K562 (cell line): ENCODE results near the gene CSKMT. TPM values are rescaled to one million over a fixed set of nuclear protein-coding genes. Genes with fewer than 3 reads are reported as not detected.

Experiments used
- HNRNPLL ChIP-seq: fragments of 200-400 bp; formaldehyde crosslinking; IDR thresholded peaks from 2 replicates; pipeline ENCODE4 v1.6.1; 2017; ENCODE audit warnings: low read length, low read depth, mild to moderate bottlenecking; ENCODE audit not compliant: poor library complexity, severe bottlenecking
- KAT8 ChIP-seq: fragments of 450-650 bp; IDR thresholded peaks from 2 replicates; pipeline ENCODE4 v1.6.1; 2016; ENCODE audit warnings: low read depth, mild to moderate bottlenecking
- LARP7 ChIP-seq: fragments of 450-650 bp; IDR thresholded peaks from 2 replicates; pipeline ENCODE4 v1.6.1; 2016
- NCOA6 ChIP-seq: fragments of 450-650 bp; IDR thresholded peaks from 2 replicates; pipeline ENCODE4 v1.6.1; 2017; ENCODE audit warnings: mild to moderate bottlenecking
- NFE2 ChIP-seq: IDR thresholded peaks from 2 replicates; pipeline ENCODE4 v1.6.1; 2014; ENCODE audit warnings: antibody characterized with exemption, low read depth
- NR2C2 ChIP-seq, 2 experiments: fragments of 200-800 bp in 1 of 2; sonication (Bioruptor generic) in 1 of 2; sonication (generic) in 1 of 2; formaldehyde crosslinking in 1 of 2; IDR thresholded peaks; 2 replicates each; pipeline versions ENCODE4 v1.6.1 to v1.8.0; 2016 to 2022; ENCODE audit warnings: mild to moderate bottlenecking in 1 of 2, missing compliant biosample characterization in 1 of 2, missing genetic modification characterization in 1 of 2, missing genetic modification reagents in 1 of 2
- NR4A1 ChIP-seq, 2 experiments: fragments of 250-450 bp in 1 of 2; fragments of 450-650 bp in 1 of 2; sonication (Bioruptor Pico) in 1 of 2; IDR thresholded peaks; 2 replicates each; pipeline versions ENCODE4 v1.4.0 to v1.6.1; 2016 to 2020; ENCODE audit warnings: mild to moderate bottlenecking in 2 of 2, missing compliant biosample characterization in 1 of 2, missing genetic modification characterization in 1 of 2, moderate library complexity in 1 of 2
- PHF21A ChIP-seq: fragments of 450-650 bp; IDR thresholded peaks from 2 replicates; pipeline ENCODE4 v1.6.1; 2017; ENCODE audit warnings: low read depth, borderline replicate concordance
- SUPT5H ChIP-seq: fragments of 450-650 bp; IDR thresholded peaks from 2 replicates; pipeline ENCODE4 v1.6.1; 2016
- ZBTB7A ChIP-seq: IDR thresholded peaks from 2 replicates; pipeline ENCODE4 v1.6.1; 2011; ENCODE audit warnings: low read depth, mild to moderate bottlenecking, low read length, moderate library complexity, borderline replicate concordance; ENCODE audit not compliant: control insufficient read depth
- ZC3H8 ChIP-seq: fragments of 450-650 bp; IDR thresholded peaks from 2 replicates; pipeline ENCODE4 v1.6.1; 2017
- ZKSCAN8 ChIP-seq: fragments of 200-800 bp; sonication (Bioruptor generic); IDR thresholded peaks from 2 replicates; pipeline ENCODE4 v1.6.1; 2016; ENCODE audit warnings: missing genetic modification characterization, missing compliant biosample characterization
- ZNF311 ChIP-seq: fragments of 250-450 bp; sonication (Bioruptor Pico); IDR thresholded peaks from 2 replicates; pipeline ENCODE4 v1.4.0; 2020; ENCODE audit warnings: mild to moderate bottlenecking, moderate library complexity
- ZNF785 ChIP-seq: fragments of 250-450 bp; sonication (Bioruptor Pico); IDR thresholded peaks from 2 replicates; pipeline ENCODE4 v1.4.0; 2020; ENCODE audit warnings: mild to moderate bottlenecking
- polyA plus RNA-seq, 8 experiments: library from polyadenylated mRNA; depleted of rRNA in 4 of 8; stranded (reverse) in 5 of 8; unstranded in 3 of 8; fragments of >200 nt; fragmentation: Nextera tagmentation in 2 of 8; fragmentation: Illumina TruSeq in 1 of 8; extraction: Ambion mirVana in 2 of 8; extraction: Trizol in 1 of 8; gene quantifications; 2 replicates each; pipeline versions ENCODE4 v1.2.1 to v1.2.3, GENCODE V29; 2011 to 2014; ENCODE audit warnings: inconsistent platforms in 1 of 8, missing spikeins in 1 of 8
- total RNA-seq, 7 experiments: library from RNA; depleted of rRNA in 6 of 7; stranded (reverse); fragments of >200 nt in 6 of 7; fragmentation: Illumina TruSeq in 2 of 7; extraction: Trizol in 2 of 7; gene quantifications; 2 replicates each; pipeline versions ENCODE4 v1.2.1 to v1.2.3, GENCODE V29; 2011 to 2021; ENCODE audit warnings: low replicate concordance in 1 of 7
- TF ChIP-seq, protein P1 (sequence below): sonication (generic); formaldehyde crosslinking; IDR thresholded peaks from 2 replicates; pipeline ENCODE4 v1.8.0; 2022; ENCODE audit warnings: mild to moderate bottlenecking, missing genetic modification reagents
- TF ChIP-seq, protein P2 (sequence below), 3 experiments: fragments of 200-800 bp in 1 of 3; sonication (Bioruptor generic) in 1 of 3; sonication (generic) in 1 of 3; formaldehyde crosslinking in 1 of 3; IDR thresholded peaks; 2 replicates each; pipeline versions ENCODE4 v1.6.1 to v1.8.0; 2016 to 2022; ENCODE audit warnings: mild to moderate bottlenecking in 2 of 3, missing compliant biosample characterization in 2 of 3, missing genetic modification characterization in 2 of 3, missing genetic modification reagents in 1 of 3
- TF ChIP-seq, protein P3 (sequence below): IDR thresholded peaks from 2 replicates; pipeline ENCODE4 v1.6.1; 2012; ENCODE audit warnings: low read depth, low read length, improper control_type of control experiment, borderline replicate concordance
- TF ChIP-seq, protein P4 (sequence below): fragments of 250-450 bp; sonication (Bioruptor Pico); IDR thresholded peaks from 2 replicates; pipeline ENCODE4 v1.8.0; 2021; ENCODE audit warnings: mild to moderate bottlenecking, moderate library complexity

CSKMT gene
- total and polyA plus RNA-seq, 9 of the 15 experiments (the other 6 are each of a cell fraction or from before 2014, with no cell fraction given): 10.3 to 108 (median 27.2) TPM

DNA sequence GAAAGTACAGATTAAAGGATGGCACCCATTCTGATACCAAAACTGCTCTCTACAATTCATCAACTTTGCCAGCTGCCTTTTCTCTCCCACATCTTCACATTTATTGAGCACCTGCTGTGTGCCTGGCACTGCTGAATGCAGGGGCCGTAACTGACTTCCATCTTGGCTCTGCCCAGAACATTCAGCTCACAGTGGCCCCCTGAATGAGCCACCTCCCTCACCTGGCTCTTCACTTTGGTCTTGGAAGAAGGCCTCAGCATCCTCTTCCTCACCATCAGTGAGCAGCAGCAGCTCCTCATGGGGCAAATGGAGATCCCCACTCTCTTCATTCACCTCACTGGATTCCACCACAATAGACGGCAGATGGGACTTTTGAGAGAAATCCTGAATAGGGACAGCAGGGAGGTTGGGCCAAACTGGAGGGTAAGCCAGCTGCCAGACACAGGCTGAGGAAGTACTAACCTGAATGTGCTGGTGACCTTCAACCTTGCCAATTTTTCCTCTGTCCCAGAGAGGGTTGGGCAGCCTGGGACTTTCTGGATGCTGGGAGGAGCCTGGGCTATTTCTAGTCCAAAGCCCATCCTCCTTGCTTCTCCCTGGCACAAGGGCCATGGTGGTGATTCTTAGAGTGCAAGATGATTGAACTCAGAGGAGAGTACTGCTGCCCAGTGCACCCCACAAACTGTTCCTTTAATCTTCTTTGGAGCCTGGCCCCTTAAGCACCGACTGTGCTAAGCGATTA is 4.5 kb downstream of the CSKMT start (continued):
- TF ChIP-seq NR2C2 (CRISPR knock-in tag; IDR thresholded peaks at IDR 0.05): no peak
- TF ChIP-seq NR2C2 (tag; IDR thresholded peaks at IDR 0.05): peak; percentile 61; the same call in 1 of the 2 replicates
- TF ChIP-seq, protein P1, sequence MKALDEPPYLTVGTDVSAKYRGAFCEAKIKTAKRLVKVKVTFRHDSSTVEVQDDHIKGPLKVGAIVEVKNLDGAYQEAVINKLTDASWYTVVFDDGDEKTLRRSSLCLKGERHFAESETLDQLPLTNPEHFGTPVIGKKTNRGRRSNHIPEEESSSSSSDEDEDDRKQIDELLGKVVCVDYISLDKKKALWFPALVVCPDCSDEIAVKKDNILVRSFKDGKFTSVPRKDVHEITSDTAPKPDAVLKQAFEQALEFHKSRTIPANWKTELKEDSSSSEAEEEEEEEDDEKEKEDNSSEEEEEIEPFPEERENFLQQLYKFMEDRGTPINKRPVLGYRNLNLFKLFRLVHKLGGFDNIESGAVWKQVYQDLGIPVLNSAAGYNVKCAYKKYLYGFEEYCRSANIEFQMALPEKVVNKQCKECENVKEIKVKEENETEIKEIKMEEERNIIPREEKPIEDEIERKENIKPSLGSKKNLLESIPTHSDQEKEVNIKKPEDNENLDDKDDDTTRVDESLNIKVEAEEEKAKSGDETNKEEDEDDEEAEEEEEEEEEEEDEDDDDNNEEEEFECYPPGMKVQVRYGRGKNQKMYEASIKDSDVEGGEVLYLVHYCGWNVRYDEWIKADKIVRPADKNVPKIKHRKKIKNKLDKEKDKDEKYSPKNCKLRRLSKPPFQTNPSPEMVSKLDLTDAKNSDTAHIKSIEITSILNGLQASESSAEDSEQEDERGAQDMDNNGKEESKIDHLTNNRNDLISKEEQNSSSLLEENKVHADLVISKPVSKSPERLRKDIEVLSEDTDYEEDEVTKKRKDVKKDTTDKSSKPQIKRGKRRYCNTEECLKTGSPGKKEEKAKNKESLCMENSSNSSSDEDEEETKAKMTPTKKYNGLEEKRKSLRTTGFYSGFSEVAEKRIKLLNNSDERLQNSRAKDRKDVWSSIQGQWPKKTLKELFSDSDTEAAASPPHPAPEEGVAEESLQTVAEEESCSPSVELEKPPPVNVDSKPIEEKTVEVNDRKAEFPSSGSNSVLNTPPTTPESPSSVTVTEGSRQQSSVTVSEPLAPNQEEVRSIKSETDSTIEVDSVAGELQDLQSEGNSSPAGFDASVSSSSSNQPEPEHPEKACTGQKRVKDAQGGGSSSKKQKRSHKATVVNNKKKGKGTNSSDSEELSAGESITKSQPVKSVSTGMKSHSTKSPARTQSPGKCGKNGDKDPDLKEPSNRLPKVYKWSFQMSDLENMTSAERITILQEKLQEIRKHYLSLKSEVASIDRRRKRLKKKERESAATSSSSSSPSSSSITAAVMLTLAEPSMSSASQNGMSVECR (CRISPR knock-in tag): 0 out of 2 replicates have a peak, but pooled peaks have one; percentile 28
- no peak for TF ChIP-seq LARP7
- no peak; the same call in 1 of the 2 replicates for TF ChIP-seq SUPT5H
- TF ChIP-seq NR4A1 (CRISPR knock-in tag; IDR thresholded peaks at IDR 0.05): no peak
- TF ChIP-seq NR4A1 (tag; IDR thresholded peaks at IDR 0.05): peak; percentile 54; the same call in 1 of the 2 replicates
- TF ChIP-seq, protein P2, sequence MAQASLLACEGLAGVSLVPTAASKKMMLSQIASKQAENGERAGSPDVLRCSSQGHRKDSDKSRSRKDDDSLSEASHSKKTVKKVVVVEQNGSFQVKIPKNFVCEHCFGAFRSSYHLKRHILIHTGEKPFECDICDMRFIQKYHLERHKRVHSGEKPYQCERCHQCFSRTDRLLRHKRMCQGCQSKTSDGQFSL (CRISPR knock-in tag; IDR thresholded peaks at IDR 0.05): no peak
- TF ChIP-seq, protein P2 (tag; IDR thresholded peaks at IDR 0.05): 0 out of 4 replicates have a peak, but pooled peaks of 1 of the 2 experiments have one; percentile 39
- no peak for TF ChIP-seq NCOA6
- TF ChIP-seq ZKSCAN8: peak; percentile 90
- TF ChIP-seq ZNF311 (CRISPR knock-in tag): no peak
- TF ChIP-seq, protein P3, sequence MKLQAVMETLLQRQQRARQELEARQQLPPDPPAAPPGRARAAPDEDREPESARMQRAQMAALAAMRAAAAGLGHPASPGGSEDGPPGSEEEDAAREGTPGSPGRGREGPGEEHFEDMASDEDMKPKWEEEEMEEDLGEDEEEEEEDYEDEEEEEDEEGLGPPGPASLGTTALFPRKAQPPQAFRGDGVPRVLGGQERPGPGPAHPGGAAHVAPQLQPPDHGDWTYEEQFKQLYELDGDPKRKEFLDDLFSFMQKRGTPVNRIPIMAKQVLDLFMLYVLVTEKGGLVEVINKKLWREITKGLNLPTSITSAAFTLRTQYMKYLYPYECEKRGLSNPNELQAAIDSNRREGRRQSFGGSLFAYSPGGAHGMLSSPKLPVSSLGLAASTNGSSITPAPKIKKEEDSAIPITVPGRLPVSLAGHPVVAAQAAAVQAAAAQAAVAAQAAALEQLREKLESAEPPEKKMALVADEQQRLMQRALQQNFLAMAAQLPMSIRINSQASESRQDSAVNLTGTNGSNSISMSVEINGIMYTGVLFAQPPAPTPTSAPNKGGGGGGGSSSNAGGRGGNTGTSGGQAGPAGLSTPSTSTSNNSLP: no peak
- TF ChIP-seq ZNF785 (CRISPR knock-in tag): no peak
- no peak for TF ChIP-seq KAT8
- TF ChIP-seq NFE2: no peak
- TF ChIP-seq HNRNPLL: no peak
- TF ChIP-seq, protein P4, sequence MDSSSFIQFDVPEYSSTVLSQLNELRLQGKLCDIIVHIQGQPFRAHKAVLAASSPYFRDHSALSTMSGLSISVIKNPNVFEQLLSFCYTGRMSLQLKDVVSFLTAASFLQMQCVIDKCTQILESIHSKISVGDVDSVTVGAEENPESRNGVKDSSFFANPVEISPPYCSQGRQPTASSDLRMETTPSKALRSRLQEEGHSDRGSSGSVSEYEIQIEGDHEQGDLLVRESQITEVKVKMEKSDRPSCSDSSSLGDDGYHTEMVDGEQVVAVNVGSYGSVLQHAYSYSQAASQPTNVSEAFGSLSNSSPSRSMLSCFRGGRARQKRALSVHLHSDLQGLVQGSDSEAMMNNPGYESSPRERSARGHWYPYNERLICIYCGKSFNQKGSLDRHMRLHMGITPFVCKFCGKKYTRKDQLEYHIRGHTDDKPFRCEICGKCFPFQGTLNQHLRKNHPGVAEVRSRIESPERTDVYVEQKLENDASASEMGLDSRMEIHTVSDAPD (CRISPR knock-in tag): no peak
- TF ChIP-seq ZC3H8: no peak
- no peak for TF ChIP-seq PHF21A
- no peak for TF ChIP-seq ZBTB7A
